Tibial nerve (tissue), 3 donors: ENCODE measurements around the gene OTOS.

Experiments
- POLR2A ChIP-seq, 2 donors: fragments of 450-650 bp; IDR thresholded peaks; one replicate each; pipeline ENCODE4 v1.6.1; 2017; ENCODE audit warnings: antibody characterized with exemption in 2 of 2, mild to moderate bottlenecking in 2 of 2, moderate library complexity in 2 of 2
- TF ChIP-seq, protein P1 (sequence below), 5 experiments: fragments of 200-600 bp in 3 of 5; fragments of 450-650 bp in 2 of 5; sonication (generic) in 3 of 5; IDR thresholded peaks; one replicate each; pipeline ENCODE4 v1.5.1; 2016 to 2019; ENCODE audit warnings: antibody characterized with exemption in 5 of 5, mild to moderate bottlenecking in 3 of 5, moderate library complexity in 2 of 5

DNA sequence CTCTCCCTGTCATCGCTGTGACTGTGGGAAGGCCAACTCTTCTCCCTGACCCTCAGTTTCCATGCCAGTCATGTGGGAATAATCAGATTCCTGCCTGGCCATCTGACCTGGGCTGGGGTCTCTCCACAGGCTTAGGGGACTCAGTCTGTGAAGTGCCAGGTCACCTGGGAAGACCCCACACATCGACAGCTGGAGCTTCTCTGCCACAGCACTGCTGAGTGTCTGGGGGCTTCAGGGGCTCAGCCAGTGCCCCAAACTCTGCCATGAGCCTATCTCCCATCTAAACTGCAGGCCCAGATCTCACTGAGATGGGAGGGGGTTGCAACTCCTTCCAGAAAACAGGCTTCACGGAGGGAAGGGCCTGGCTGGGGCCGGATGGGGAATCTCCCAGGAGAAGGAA, 42.0 kb upstream of the OTOS start:
- TF ChIP-seq, protein P1, sequence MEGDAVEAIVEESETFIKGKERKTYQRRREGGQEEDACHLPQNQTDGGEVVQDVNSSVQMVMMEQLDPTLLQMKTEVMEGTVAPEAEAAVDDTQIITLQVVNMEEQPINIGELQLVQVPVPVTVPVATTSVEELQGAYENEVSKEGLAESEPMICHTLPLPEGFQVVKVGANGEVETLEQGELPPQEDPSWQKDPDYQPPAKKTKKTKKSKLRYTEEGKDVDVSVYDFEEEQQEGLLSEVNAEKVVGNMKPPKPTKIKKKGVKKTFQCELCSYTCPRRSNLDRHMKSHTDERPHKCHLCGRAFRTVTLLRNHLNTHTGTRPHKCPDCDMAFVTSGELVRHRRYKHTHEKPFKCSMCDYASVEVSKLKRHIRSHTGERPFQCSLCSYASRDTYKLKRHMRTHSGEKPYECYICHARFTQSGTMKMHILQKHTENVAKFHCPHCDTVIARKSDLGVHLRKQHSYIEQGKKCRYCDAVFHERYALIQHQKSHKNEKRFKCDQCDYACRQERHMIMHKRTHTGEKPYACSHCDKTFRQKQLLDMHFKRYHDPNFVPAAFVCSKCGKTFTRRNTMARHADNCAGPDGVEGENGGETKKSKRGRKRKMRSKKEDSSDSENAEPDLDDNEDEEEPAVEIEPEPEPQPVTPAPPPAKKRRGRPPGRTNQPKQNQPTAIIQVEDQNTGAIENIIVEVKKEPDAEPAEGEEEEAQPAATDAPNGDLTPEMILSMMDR (IDR thresholded peaks at IDR 0.05), result no peak
- TF ChIP-seq POLR2A (IDR thresholded peaks at IDR 0.05), result no peak
